ENCODE results near the gene BORA.
A peak's percentile ranks its signal among the peaks of the same experiment; 100 is the strongest.

Gene BORA

DNA sequence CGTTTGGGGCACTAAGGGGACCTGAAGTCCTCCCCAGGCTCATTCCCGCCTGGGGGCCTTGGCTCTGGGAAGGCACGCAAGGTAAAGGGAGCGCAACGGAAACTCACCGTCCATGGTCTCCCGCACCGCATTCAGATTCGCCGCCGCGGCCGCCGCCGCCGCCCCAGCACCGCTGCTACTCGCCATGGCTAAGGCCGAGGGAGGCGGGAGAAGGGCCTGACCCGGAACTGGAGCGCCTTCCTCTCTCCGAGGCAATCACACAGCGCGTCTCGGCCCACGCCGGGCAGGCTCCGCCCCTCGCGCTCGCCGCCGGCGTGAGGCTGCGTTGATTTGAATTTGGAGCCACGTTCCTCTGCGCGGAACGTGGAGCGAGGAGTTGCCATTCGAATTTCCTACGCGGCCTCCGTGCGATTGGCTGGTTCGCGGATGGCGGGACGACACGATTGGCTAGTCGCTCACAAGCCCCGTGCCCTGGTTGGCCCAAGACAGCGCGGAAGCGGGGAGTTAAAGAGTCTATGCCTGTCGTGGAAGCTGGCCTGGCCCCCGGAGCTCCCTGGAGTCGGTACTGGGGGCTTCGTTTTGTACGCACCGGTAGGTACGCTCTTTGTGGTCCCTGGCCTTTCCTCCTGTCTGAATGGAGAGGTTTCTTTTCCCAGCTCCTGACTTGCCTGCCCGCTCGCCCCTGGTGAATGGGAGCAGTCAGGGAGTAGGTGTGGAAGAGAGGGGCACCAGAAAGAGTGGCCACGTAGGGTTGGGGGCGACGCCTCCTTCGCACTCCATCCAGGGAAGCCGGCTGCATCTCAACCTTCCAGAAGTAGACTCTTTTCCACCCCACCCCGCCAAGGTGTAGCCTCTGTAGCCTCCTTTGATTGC lies at the start of gene BORA, which contains the start of gene MZT1:
TSS of gene BORA (plus strand) at position 507 of the 873 bp plus-strand sequence. CDS start 1,018 bp downstream, outside the sequence.
TSS of gene MZT1 (minus strand) at position 213 of the 873 bp plus-strand sequence. CDS start at position 186, 27 bp downstream.
- peak within 1 kb of the TSS; percentile 97 for H3K4me3 ChIP-seq (ENCODE audit: low read depth, low read length)
- no peak for TF ChIP-seq CTCF (IDR thresholded peaks at IDR 0.05; ENCODE audit: low read depth, low read length)

GRCh38 chr13:72678312-72678711 lies 49.4 kb upstream of the BORA start:
- TF ChIP-seq CTCF (IDR thresholded peaks at IDR 0.05; ENCODE audit: low read depth, low read length): no peak
- H3K4me3 ChIP-seq (ENCODE audit: low read depth, low read length): no peak overlapping the region

DNA sequence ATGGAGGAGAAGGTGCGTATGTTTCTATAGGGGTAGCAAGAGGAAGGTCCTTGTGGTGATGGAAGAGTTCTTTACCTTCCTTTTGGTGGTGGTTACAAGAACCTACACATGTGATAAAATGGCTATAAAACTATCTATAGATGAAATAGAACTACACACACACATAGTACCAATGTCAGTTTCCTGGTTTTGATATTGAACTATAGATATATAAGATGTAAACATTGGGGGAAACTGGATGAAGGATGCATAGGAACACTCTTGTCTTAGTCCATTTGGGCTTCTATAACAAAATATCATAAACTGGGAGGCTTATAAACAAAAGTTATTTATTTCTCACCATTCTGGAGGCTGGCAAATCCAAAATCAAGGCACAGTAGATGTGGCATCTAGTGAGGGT lies 47.4 kb upstream of the BORA start:
- TF ChIP-seq CTCF (IDR thresholded peaks at IDR 0.05; ENCODE audit: low read depth, low read length): no peak

DNA sequence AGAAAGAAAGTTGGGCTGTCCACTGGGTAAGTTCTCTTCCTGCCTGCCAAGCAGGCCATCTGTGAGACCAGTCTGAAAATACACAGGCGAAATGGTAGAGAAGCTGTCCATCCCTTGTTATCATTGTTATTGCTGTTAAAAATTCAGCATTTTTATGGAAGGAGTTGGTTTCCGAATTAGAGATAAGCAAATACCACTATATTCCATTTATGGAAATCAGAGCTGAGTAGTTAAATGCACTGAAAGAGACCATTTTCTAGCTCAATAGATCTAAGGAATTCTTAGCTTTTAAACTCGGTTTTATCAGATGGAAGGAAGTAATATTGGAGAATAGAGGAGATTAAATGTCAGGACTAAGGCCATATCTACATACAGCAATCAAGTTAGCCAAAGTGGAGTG lies 41.0 kb upstream of the BORA start:
- no peak for TF ChIP-seq CTCF (IDR thresholded peaks at IDR 0.05; ENCODE audit: low read depth, low read length)
- H3K4me3 ChIP-seq (ENCODE audit: low read depth, low read length): no peak overlapping the region

More for the DNA sequence above, 47.4 kb upstream of the BORA start:
- no peak overlapping the region for H3K4me3 ChIP-seq (ENCODE audit: low read depth, low read length)

- no peak for TF ChIP-seq CTCF (IDR thresholded peaks at IDR 0.05; ENCODE audit: low read depth, low read length)
- H3K4me3 ChIP-seq (ENCODE audit: low read depth, low read length): no peak overlapping the region
Observed at GRCh38 chr13:72689181-72689696, 38.5 kb upstream of the BORA start.

DNA sequence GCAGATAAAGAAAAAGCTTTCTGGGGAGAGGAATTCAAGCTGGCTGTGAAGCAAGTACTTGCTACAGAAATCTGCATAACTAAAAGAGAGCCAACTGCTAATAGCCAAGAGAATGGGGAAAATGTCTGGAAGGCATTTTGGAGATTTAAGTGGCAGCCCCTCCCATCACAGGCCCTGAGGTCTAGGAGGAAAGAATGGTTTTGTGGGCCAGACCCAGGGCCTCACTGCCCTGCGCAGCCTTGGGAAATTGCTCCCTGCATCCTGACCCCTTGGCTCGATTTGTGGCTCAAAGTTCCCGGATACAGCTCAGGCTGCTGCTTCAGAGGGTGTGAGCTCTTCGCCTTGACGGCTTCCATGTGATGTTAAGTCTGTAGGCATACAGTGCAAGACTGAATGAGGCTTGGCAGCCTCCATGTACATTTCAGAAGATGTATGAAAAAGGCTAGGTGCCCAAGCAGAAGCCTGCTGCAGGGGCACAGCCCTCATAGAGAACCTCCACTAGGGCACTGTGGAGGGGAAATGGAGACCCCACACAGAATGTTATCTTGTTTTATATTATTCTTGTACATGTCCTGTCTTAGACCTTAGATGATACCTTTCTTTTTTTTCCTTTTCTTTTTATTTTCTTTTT lies 34.7 kb upstream of the BORA start:
- no peak for TF ChIP-seq CTCF (IDR thresholded peaks at IDR 0.05; ENCODE audit: low read depth, low read length)
- H3K4me3 ChIP-seq (ENCODE audit: low read depth, low read length): no peak overlapping the region

DNA sequence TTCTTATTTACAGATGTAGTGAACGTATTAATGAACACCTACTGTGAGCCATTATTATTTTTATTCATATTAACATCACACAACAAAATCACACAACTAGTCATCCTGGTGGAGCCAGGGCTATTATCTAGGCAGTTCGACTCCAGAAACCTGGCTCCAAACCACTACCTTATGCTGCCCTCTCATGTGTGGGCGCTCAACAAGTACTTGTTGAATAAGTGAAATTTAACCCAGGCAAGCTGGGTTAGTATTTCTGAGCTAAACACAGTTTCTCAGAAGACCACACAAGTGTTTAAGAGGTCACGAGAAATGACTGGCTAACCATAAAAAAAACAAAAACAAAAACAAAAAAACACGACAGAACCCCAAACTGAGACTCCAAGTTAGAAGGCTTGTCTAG lies 33.9 kb upstream of the BORA start:
- no peak for TF ChIP-seq CTCF (IDR thresholded peaks at IDR 0.05; ENCODE audit: low read depth, low read length)
- no peak overlapping the region for H3K4me3 ChIP-seq (ENCODE audit: low read depth, low read length)

Data from WI38 (cell line).